Osteoblast (primary cell): ENCODE results near the gene NRIP1. TPM values are rescaled to one million over a fixed set of nuclear protein-coding genes. Genes with fewer than 3 reads are reported as not detected.
A peak's percentile ranks its signal among the peaks of the same experiment; 100 is the strongest.
"Not testable (repeated sequence)": the region's sequence is repeated elsewhere in the genome, so short reads cannot be mapped to it uniquely, and the experiment has no call there.

Experiments
- DNase-seq: peaks from one replicate; pipeline ENCODE4 v3.0.0; 2011; ENCODE audit warnings: low spot score, mixed read lengths; ENCODE audit not compliant: insufficient read length; ENCODE audit errors: missing footprints
- H2AFZ ChIP-seq: 2 replicates; pipeline ENCODE4 v1.6.0; 2011; ENCODE audit warnings: mild to moderate bottlenecking, low read length
- H3K27ac ChIP-seq: 2 replicates; pipeline ENCODE4 v1.5.1; 2011; ENCODE audit warnings: mild to moderate bottlenecking, low read depth, low read length, moderate library complexity
- H3K27me3 ChIP-seq: 2 replicates; pipeline ENCODE4 v1.6.0; 2012; ENCODE audit warnings: mild to moderate bottlenecking, control low read depth, inconsistent platforms, low read length, moderate library complexity; ENCODE audit not compliant: insufficient read depth
- H3K36me3 ChIP-seq: 2 replicates; pipeline ENCODE4 v1.5.1; 2011; ENCODE audit warnings: mild to moderate bottlenecking, low read length, control low read depth, moderate library complexity; ENCODE audit not compliant: insufficient read depth
- H3K4me1 ChIP-seq: 2 replicates; pipeline ENCODE4 v1.5.1; 2011; ENCODE audit warnings: mild to moderate bottlenecking, low read length, control low read depth, moderate library complexity; ENCODE audit not compliant: insufficient read depth
- H3K4me2 ChIP-seq: 2 replicates; pipeline ENCODE4 v1.6.0; 2011; ENCODE audit warnings: mild to moderate bottlenecking, low read length; ENCODE audit not compliant: insufficient read depth
- H3K4me3 ChIP-seq: fragments of 200-600 bp; sonication (generic); 3 replicates; pipeline ENCODE4 v1.5.1; 2012; ENCODE audit warnings: mild to moderate bottlenecking, low read length, inconsistent platforms; ENCODE audit not compliant: insufficient read depth
- H3K79me2 ChIP-seq: 2 replicates; pipeline ENCODE4 v1.6.0; 2012; ENCODE audit warnings: mild to moderate bottlenecking, low read length, control low read depth, inconsistent platforms; ENCODE audit not compliant: insufficient read depth
- H3K9me3 ChIP-seq: 2 replicates; pipeline ENCODE4 v1.5.1; 2011; ENCODE audit warnings: low read depth, low read length, control low read depth
- H4K20me1 ChIP-seq: 2 replicates; pipeline ENCODE4 v1.6.0; 2012; ENCODE audit warnings: mild to moderate bottlenecking, low read length, control low read depth; ENCODE audit not compliant: insufficient read depth
- total RNA-seq: library from RNA; depleted of rRNA; stranded (reverse); fragments of >200 nt; gene quantifications from 2 replicates; pipeline ENCODE4 v1.2.3, GENCODE V29; 2012
- TF ChIP-seq, protein P1 (sequence below): IDR thresholded peaks from 2 replicates; pipeline ENCODE4 v1.5.1; 2011; ENCODE audit warnings: mild to moderate bottlenecking, low read depth, low read length, moderate library complexity; ENCODE audit errors: extremely low read depth

The NRIP1 gene
- total RNA-seq, 1 donor: 32.6 TPM

DNA sequence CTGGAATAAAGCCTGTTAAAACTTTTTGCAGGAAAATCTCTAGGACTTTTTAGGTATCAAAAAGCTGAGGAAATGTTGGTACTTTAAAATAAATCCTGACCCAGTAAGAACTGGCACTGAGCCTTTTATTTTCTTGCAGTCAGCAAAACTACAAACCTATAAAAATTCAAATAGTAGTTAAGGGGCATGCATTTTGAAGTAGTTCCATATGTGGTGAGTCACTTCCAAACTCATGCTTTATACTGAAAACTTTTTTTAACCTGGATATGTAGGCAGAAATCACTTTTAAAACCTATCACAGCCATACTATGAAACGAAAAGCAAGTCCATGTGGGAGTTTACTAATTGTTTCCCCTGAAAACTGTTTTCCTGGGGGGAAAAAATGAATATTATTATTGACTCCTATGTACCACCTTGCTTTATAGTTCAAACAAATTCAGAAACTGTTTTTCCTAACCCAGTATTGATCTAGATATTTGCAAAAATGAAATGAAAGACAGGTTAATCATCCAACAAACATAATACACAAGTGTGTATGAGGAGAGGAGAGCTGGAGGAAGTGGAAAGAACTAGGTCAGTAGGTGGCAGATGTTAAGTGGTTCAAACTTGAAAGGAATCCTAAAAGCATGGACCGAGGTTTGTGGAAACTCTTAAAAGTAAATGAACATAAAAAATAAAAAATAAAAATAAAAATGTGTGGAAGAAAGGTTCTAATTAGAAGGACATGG, 30.5 kb downstream of the NRIP1 start:
- peaks cover 5% of the 10 kb centered on the region for H3K36me3 ChIP-seq
- H3K79me2 ChIP-seq: peaks cover 76% of the 10 kb centered on the region
- peak overlapping the region; percentile 37 for H3K4me2 ChIP-seq
- peak; percentile 29 for DNase-seq
- peaks cover 6% of the 10 kb centered on the region for H4K20me1 ChIP-seq
- H2AFZ ChIP-seq: no peak overlapping the region
- TF ChIP-seq, protein P1, sequence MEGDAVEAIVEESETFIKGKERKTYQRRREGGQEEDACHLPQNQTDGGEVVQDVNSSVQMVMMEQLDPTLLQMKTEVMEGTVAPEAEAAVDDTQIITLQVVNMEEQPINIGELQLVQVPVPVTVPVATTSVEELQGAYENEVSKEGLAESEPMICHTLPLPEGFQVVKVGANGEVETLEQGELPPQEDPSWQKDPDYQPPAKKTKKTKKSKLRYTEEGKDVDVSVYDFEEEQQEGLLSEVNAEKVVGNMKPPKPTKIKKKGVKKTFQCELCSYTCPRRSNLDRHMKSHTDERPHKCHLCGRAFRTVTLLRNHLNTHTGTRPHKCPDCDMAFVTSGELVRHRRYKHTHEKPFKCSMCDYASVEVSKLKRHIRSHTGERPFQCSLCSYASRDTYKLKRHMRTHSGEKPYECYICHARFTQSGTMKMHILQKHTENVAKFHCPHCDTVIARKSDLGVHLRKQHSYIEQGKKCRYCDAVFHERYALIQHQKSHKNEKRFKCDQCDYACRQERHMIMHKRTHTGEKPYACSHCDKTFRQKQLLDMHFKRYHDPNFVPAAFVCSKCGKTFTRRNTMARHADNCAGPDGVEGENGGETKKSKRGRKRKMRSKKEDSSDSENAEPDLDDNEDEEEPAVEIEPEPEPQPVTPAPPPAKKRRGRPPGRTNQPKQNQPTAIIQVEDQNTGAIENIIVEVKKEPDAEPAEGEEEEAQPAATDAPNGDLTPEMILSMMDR: no peak
- H3K27me3 ChIP-seq: no peaks in the 10 kb centered on the region
- H3K9me3 ChIP-seq: no peaks in the 10 kb centered on the region
- H3K27ac ChIP-seq: peak overlapping the region; percentile 20
- H3K4me1 ChIP-seq: peaks cover 13% of the 10 kb centered on the region
- H3K4me3 ChIP-seq: no peak overlapping the region

DNA sequence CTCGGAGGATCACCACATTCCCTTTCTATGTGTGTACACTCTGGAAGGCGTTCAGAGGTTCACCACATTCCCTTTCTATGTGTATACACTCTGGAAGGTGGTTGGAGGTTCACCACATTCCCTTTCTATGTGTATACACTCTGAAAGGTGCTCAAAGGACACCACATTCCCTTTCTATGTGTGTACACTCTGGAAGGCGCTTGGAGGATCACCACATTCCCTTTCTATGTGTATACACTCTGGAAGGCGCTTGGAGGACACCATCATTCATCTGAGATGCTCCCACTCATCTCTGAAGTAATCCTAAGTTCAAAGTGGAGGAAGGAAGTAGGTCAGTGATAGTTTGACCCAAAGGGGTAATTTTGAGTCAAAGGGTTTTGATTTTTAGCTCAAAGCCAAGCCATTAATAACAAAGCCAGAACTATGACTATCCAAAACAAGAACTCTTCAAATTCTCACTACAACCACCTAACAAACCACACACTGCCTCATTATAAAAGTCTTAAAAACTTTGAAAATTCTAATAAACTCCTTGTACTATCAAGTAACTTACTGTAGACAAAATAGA, 32.9 kb downstream of the NRIP1 start:
- Histone ChIP-seq H3K36me3 (peaks cover 5% of the 10 kb centered on the region), H4K20me1 (peaks cover 9% of the 10 kb centered on the region), H3K4me2 (no peak overlapping the region), H2AFZ (no peak overlapping the region), H3K4me1 (peaks cover 13% of the 10 kb centered on the region), H3K27me3 (no peaks in the 10 kb centered on the region), H3K4me3 (no peak overlapping the region), H3K27ac (peak overlapping the region; percentile 62), H3K9me3 (no peaks in the 10 kb centered on the region), H3K79me2 (peaks cover 74% of the 10 kb centered on the region)
- TF ChIP-seq, protein P1: no peak
- no peak for DNase-seq

GRCh38 chr21:15031362-15031761, 33.4 kb downstream of the NRIP1 start:
- peaks cover 13% of the 10 kb centered on the region for H3K4me1 ChIP-seq
- not testable (repeated sequence) for H2AFZ ChIP-seq, H3K36me3 ChIP-seq, H4K20me1 ChIP-seq, H3K4me3 ChIP-seq, DNase-seq, H3K4me2 ChIP-seq, H3K9me3 ChIP-seq, H3K27me3 ChIP-seq
- peak overlapping the region; percentile 59 for H3K27ac ChIP-seq
- H3K79me2 ChIP-seq: peaks cover 74% of the 10 kb centered on the region

GRCh38 chr21:15030861-15031260, 33.9 kb downstream of the NRIP1 start:
- not testable (repeated sequence) for DNase-seq

GRCh38 chr21:15029077-15029476, 35.7 kb downstream of the NRIP1 start:
- H3K4me2 ChIP-seq: no peak overlapping the region
- no peaks in the 10 kb centered on the region for H3K9me3 ChIP-seq
- TF ChIP-seq, protein P1: no peak
- no peak overlapping the region for H2AFZ ChIP-seq
- peaks cover 5% of the 10 kb centered on the region for H3K36me3 ChIP-seq
- peaks cover 12% of the 10 kb centered on the region for H4K20me1 ChIP-seq
- no peak for DNase-seq
- H3K27ac ChIP-seq: no peak overlapping the region
- H3K4me3 ChIP-seq: no peak overlapping the region
- H3K4me1 ChIP-seq: peaks cover 6% of the 10 kb centered on the region
- no peaks in the 10 kb centered on the region for H3K27me3 ChIP-seq
- H3K79me2 ChIP-seq: peaks cover 82% of the 10 kb centered on the region

More at GRCh38 chr21:15030861-15031260, 33.9 kb downstream of the NRIP1 start:
- not testable (repeated sequence) for H3K4me2 ChIP-seq, H3K36me3 ChIP-seq, H2AFZ ChIP-seq, H4K20me1 ChIP-seq, H3K9me3 ChIP-seq, H3K4me3 ChIP-seq, H3K27me3 ChIP-seq
- peaks cover 74% of the 10 kb centered on the region for H3K79me2 ChIP-seq
- peaks cover 13% of the 10 kb centered on the region for H3K4me1 ChIP-seq
- peak overlapping the region; percentile 59 for H3K27ac ChIP-seq
